ENCODE results near the gene C10orf143.

Gene C10orf143

DNA sequence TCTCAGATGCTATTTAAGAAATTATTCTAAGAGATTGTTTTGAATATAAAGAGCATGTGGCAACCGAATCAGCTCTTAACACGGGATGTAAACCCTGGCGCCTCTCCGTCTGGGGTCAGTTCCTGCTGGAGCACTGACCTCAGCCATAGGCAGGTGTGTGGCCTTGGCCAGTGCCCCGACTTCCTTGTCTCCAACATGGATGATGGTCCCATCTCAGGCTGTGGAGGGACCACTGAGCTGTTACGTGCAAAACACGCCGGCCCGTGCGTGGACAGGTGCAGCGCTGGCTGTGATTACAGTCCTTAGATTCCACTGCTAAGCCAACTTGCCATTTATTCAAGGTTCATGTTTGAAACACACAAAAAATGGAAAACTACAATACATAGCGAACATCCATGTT lies 59.9 kb downstream of the C10orf143 start:
- no peak for DNase-seq

DNA sequence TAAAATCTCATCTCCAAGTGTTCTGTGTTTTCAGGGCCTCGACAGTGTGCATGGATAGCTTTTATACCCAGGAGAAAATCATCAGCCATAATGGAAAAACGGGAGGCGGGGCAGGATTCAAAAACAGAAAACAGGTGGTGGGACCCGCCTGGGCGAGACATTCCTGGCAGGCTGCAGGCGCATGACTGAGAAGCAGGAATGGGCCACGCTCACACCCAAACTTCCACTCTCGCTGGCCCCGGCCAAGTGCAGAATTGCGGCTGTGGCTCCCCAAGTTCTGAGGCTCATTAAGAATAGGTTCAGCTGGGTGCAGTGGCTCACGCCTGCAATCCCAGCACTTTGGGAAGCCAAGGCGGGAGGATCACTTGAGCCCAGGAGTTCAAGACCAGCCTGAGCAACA lies 60.6 kb downstream of the C10orf143 start:
- DNase-seq, result no peak

DNA sequence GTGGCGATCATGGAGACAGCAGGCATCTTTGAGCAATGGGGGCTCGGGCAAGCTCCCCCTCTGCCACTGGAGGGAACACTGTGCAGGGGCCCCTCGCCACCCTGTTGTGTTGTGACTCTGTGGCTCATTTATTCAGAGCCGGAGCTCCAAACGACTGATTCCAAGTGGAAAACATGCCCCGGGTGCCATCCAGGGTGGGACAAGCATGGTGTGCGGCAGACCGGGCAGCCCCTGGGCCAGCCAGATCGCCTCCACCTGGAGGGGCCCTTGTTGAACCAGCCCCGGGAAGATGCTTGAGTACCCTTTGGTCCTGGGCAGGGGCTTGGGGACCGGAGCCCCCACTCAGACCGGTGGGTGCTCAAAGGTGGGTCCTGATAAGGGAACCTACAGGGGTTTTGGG lies 61.4 kb downstream of the C10orf143 start:
- DNase-seq, result no peak

DNA sequence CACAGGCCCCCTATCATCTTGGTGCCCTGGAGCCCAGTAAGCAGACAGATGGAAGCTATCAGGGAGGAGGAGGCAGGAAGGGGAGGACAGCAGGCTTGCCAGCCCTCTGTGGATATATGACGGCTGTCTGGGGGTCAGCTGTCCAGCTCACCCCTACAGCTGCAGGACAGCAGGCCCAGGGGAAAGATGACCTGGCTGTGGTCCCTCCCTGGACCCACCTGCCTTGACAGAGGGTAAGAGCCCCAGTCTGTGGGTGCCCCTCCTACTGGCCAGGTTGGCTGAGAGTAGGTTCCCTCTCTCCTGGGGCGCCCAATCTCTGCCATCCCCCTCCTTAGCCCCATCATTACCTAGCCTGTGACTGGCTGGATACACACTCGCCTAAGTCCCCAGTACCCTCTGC lies 62.5 kb downstream of the C10orf143 start:
- DNase-seq, result no peak

DNA sequence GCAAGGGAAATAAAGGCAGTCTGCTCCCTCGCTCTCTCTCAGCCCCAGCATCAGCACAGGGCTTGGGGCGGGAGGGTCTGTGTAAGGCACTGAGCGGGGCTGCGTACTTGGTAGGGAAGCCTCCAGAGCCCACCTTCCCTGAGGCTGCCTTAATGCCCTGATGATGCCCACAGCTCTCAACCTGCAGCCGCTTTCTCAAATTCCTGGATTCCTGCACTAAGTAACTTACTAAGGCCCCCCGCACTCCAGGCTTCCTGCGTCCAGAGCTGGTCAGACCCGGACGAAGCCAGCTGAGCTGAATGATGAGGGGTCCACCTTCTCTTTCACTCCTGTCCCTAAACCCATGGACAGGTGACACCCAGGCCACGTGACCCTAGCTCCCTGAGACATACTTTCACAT lies 63.3 kb downstream of the C10orf143 start:
- DNase-seq, result no peak

DNA sequence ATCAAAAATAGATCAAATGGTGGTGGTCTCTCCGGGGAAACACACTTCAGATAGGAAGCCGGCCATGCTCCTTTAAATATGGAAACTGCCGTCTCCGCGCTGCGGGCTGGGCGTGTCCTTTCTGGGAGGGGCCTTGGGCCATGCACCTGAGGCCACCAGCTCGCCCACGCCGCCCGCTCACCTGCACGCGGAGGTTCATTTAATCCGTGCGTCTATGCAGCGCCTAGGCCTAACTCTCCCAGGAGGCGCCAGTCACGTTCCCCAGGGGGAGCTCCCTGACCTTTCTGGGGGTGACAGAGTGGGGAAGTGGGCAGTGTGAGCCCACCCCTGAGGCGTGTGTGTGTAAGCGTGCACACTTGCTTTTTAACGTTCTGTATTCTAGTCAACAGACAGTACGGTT lies 64.0 kb downstream of the C10orf143 start:
- no peak for DNase-seq

DNA sequence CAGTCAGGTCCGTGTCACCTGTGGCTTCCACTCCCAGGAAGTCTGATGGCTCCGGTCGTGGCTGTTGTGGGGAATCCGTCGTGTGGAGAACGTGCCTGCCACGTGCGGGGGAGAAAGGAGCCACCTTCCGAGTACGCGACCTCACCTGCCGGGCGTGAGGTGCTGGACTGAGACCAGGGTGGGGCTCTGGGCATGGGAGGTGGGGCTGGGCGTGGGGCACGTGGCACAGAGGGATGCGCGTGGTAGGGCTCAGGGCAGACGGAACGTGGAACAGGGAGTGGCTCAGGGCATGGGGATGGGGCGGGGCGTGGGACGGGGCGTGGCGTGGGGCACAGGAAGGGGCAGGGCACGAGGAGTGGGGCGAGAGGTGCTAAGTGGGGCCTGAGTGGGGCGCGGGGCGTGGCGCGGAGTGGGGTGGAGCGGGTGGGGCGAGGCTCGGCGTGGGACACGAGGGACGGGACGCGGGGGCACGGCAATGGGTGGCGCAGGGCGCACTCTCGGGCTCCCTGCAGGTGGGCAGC lies 64.8 kb downstream of the C10orf143 start:
- DNase-seq, result no peak

DNA sequence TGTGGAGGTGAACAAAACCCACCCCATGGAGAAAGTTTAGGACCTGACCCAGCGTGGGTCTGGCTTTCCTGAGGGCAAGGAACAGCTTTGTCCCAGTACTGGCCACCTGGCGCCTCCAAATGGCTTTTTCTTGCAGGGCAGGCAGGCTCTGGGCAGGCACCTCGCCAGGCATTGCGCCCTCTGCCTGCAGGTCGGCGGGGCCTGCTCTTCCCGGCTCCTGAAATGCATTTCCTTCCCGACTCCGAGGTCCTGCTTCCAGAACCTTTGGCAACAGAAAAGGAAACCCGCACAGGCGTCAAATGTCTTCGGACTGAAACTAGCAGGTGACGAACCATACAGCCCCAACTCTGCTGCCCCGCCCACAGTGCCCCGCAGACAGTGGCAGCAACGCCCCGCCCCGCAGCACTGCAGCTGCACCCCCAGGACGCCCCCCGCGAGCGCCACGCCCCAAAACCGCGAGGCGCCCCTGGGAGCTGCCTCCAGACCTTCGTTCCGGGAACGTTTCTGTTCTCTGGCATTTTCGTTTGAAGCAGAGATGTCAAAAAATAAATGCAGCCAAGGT lies 65.5 kb downstream of the C10orf143 start:
- DNase-seq, result no peak

DNA sequence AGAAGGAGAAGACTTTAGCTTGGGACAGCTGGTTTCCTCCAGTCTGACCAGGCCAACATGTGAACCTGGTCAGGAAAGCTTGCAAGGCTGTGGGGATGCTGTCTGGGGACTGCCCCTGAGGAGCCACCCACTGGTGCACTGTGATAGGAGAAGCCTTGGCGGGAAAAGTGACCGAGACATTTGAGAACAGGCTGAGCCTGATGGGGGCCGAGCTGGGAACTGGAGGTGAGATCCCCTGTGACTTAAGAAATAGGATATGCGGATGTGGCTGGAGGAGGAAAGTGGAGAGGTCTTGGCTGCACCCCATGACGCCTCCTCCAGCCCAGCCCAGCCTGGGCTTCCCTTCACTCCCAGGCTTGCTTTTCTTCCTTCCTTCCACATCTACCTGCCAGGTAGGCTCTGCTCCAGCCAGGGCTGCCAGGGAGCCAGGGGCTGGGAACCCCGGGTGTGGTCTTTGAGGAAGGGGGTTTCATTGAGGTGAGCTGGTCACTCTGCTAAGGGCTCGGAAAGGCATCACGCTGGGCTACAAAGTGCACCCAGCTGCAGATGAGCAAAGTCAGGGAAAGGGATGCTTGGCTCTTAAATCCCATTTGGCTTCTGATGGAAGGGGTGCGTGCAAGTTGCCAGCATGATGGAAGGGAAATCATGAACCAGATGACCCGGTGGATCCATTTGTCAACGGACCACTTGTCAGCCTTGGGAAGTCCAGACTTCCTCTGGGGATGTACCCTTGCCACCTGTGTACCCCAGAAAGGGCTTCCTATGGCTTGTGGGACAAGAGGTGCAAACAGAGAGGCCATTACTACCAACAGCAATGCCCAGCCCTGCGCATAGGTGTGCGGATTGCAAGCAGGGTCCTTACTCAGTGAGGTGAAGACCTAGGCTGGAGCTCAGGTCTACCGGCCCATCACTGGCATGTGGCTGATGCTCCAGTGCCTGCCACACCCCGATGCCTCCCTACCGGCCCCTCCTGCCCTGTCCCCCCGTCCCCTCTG lies 66.3 kb downstream of the C10orf143 start:
- DNase-seq, result no peak

DNA sequence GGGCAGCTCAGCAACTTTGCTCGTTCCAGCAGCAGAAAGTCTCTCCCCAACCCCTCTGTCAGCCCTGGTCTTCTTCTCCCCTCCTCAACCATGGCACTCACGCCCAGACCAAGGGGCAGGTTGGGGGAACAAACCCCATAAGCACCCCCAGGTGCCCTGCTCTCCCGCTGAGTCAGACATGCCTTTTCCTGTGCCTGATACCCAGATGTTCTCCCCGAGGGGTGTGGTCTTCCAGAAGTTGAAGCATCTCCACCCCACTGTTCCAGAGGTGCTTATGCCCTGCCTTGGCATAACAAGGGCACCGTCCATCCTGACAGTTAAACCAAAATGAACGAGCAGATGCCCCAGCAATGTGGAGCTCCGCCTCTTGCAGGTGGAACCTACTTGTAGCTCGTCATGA lies 67.1 kb downstream of the C10orf143 start:
- DNase-seq, result no peak

DNA sequence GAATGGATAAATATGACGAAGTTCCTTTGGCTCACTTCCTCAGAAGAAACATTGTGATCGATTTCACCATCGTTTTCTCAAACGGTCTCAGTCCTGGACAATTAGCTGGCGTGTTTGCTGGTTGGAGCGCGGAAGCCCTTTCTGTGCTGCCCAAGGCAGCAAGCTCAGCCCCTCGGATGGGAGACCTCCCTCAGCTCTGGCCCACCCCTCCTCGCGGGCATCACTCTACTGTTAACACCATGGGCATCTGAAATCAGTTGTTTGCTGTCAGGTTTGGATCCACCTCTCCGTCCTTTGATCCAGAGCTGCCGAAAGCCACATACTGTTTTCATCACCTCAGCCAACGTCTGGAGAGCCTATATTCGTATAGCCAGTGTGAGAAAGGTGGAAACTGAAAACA lies 68.2 kb downstream of the C10orf143 start:
- DNase-seq, result no peak

DNA sequence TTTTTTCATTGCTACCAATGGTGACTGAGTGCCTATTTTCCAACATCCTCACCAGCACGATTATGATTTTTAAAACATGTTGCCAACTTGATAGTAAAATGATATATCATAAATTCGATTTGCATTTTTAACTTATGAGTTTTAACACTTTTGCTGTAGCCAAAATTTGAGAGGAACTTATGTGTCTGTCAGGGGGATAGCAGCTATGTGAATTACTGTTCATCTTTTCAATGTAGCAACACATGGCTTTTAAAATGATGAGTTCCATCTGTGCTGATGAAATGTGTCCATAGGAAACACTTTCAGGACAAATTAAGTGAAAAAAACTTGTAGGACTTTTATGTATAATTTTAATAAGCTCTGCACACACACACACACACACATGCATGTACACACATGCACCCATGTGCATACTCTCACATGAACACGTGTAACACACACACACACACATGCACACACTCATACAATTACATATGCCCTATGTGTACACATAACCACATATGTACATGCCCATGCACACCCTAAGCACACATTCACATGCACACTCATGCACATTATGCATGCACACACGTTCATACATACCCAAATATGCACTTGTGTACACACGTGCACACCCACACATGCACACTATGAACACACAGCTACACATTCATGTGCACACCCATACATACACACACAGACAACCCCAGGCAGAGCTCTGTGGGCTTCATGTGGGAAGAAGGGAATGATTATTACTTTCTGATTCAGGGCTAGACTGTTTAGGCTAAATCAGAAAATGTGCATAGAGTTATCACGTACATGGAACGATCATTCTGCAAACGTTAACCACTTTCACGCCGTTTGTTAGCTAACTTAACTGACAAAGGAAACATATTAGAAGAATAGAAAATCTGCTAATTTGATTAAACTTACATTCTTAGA lies 68.9 kb downstream of the C10orf143 start:
- no peak for DNase-seq

DNA sequence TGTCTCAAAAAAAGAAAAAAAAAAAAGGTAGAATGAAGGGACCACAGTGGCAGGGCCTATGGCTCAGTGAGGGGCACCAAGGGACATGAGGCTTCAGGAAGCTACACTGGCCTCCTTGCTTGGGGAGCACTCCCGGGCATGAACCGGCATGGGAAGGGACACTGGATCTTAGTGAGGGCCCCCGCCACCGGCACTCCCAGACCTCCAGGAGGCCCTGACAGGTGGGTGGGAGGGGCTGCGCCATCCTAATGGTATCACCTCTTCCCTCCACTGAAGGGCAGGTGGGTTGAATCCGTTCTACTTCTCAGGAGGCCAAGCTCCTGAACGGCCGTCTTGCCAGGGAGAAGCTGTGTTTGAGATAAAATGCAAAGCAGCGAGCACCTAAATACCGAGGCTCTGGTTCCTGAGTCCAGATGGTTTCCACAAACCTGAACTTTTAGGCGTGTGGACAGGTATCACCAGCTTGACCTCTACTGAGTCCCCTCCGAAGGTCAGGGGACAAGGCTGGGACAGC lies 69.8 kb downstream of the C10orf143 start:
- no peak for DNase-seq

DNA sequence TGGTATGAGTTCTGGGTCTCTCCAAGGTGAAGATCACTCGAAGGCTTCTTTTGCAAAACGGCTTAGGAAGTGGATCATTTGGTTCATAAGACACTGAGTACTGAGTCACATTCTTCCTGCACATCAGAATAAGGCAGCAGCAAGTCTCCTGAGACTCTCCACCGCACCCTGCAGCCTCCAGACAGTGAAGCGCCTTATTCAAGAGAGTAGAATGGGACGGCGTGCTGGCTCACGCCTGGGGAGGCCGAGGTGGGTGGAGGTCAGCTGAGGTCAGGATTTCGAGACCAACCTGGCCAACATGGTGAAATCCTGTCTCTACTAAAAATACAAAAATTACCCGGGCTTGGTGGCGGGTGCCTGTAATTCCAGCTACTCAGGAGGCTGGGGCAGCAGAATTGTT lies 70.3 kb downstream of the C10orf143 start:
- DNase-seq, result no peak

DNA sequence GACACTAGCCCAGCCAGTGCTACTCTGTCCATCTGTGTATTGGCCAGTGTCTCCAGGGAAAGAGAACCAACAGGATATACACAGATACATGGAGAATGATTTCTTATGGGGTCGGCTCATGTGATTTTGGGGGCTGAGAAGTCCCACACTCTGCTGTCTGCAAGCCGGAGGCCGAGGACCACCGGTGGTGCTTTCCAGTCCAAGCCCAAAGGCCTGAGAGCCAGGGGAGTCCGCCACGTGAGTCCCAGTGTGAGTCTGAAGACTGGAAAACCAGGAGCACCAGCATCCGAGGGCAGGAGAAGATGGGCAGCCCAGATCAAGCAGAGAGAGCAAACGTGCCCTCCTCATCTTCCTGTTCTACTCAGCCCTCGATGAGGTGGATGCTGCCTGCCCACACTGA lies 71.5 kb downstream of the C10orf143 start:
- no peak for DNase-seq

DNA sequence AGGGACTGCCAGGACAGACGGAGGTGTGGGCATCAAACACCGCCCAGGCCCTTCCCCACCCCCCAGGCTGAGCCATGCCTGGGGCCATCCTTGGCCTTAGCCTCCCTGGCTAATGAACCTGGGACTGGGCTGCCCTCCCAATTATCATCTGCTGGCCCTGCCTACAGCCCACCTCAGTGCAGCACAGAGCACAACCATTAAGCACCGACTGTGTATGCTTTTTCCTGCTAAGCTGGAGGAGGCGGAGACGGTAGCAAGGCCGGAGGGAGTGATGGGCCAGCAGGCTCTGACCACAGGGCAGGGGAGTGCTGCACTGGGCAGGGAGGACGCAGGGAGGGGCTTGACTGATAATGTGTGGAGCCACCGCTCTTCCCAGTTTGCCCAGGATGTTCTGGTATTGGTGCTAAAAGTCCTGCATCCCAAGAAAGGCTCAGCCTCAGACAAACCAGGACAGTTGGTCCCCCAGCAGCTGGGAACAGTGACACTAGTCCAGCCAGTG lies 72.0 kb downstream of the C10orf143 start:
- DNase-seq, result no peak

DNA sequence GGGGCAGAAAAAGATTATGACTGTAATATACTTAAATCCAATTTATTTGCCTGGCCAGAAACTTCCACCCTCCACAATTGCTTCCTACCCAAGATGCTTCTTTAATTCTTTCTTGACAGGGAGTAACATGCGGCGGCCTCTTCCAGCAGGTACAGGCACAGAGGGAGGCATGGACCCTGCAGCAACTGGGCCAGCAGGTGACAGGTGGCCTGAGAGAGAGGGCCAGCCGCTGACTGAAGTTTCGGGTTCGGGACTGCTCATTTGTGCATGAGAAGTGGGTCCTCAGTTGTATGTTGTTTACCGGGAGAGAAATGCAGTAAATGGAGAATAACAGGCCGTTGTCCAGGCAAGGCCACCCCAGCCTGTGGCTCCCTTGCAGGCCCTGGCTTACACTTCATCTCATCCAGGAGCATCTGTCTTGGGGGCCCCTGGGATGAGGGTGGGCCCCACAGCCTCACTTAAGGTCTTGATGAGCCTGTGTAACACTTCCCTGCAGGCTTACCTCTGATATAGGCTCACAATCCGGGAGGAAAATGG lies 72.5 kb downstream of the C10orf143 start:
- DNase-seq, result no peak

DNA sequence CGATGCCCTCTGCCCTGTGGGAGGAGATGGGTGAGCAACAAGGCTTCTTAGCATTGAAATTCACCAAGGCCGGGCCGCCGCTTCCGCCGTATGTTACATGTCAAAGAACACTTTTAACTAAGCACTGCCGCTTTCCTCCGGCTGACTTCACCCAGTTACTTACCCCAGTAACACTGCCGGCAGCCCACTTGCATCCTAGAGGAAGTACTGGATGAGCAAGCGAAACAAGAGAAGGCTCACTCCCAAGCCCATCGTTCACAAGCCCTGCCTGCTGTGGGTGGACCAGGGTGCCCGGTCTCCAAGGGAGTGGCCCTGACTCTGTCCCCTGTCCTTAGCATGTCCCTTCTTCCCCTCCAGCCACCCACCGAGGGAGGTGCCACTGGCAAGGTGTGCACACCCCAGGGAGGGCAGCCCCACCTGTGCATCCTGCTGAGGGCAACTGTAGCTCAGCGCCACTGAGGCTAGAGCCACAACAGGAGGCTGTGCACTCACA lies 73.4 kb downstream of the C10orf143 start:
- no peak for DNase-seq

DNA sequence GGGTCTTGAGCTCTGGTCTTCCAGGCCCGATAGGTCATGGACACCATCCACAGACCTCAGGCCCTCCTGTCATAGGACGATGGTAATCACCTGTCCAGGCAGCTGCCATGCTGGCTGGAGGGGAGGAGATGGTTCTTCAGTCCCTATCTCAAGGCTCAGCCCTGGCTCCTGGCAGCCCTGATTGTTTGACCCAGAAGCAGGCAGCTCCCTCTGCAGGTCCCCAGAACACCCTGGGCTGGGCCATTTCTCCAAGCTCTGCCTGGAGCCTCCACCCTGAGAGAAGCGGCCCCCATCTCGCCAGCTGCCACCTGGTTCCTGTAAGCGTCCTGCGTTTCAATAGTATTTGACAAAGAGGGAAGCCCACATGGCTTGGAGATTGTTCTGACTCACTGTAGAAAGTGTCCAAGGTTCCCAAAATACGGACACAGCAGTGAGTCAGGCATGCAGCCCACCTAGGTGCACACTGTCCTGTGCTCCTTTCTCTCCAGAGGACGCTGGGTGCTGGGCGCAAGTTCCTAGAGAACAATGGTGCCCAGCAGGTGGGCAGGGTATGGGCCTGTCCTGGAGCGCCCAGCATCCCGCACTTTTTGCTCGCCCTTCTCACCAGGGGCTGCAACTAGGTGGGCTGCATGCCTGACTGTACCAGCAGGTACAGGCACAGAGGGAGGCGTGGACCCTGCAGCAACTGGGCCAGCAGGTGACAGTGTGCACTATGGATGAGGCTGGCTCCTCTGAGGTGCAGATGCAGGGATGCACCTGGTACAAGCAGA lies 74.1 kb downstream of the C10orf143 start:
- no peak for DNase-seq

DNA sequence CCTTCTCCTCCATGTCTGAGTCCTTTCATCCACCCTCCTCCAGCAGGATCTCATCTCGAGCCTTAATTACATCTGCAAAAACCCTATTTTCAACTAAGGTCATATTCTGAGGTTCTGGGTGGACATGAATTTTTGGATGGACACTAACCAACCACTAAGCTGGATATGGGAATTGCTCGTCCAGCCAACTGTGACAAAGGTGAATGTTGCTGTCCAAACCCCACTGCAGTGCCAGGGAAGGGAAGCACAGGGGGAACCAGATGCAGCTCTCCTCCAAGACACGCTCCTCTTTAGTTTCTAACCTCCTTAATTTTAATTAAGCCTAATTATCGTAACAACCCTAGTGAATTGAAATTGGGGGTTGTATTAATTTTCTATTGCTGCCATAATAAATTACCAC lies 81.4 kb downstream of the C10orf143 start:
- DNase-seq, result no peak

DNA sequence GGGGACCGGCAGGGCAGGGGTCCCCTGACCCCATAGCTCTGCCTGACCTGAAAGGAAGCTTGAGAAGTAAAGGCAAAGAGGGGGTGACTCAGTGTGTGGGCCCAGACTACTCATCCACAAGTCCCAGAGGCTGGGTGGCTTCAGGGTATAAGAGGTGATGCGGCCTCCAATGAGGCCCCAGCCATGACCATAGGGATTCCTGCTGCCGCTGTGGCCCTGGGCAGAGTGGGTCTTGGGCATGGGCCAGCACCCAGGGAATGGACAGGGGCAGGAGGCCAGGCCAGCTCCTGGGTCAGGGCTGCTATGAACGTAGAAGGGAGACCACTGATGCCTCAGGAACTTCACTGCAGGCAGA lies 82.2 kb downstream of the C10orf143 start:
- no peak for DNase-seq
